Ovary (tissue), 9 donors: ENCODE data around the gene TMEM44. TPM values are rescaled to one million over a fixed set of nuclear protein-coding genes. Genes with fewer than 3 reads are reported as not detected.

Experiments used
- DNase-seq, 5 donors: peaks; one replicate each; pipeline ENCODE4 v3.0.0-alpha.2; 2019 to 2020
- H3K27ac ChIP-seq, 2 donors: fragments of 200-600 bp; one replicate each; pipeline versions ENCODE4 v1.5.1 to v1.8.0; 2019 to 2022
- H3K27me3 ChIP-seq: fragments of 200-600 bp; one replicate; pipeline ENCODE4 v1.8.0; 2022
- H3K36me3 ChIP-seq: fragments of 200-600 bp; sonication (generic); one replicate; pipeline ENCODE4 v1.5.1; 2019
- H3K4me1 ChIP-seq: one replicate; pipeline ENCODE4 v1.8.1; 2013; ENCODE audit warnings: mild to moderate bottlenecking, moderate library complexity; ENCODE audit not compliant: insufficient read depth
- H3K4me3 ChIP-seq: fragments of 200-600 bp; sonication (generic); one replicate; pipeline ENCODE4 v1.5.1; 2017
- H3K9me3 ChIP-seq, 2 donors: fragments of 200-600 bp in 1 of 2; sonication (generic) in 1 of 2; one replicate each; pipeline versions ENCODE4 v1.5.1 to v1.8.1; 2013 to 2019; ENCODE audit warnings: mild to moderate bottlenecking in 1 of 2, moderate library complexity in 1 of 2
- CTCF ChIP-seq, 3 donors: fragments of 450-650 bp in 2 of 3; fragments of 200-600 bp in 1 of 3; IDR thresholded peaks; one replicate each; pipeline versions ENCODE4 v1.5.1 to v1.8.0; 2016 to 2022; ENCODE audit warnings: antibody characterized with exemption in 3 of 3, mild to moderate bottlenecking in 1 of 3
- EP300 ChIP-seq: sonication (generic); formaldehyde crosslinking; IDR thresholded peaks from one replicate; pipeline ENCODE4 v1.6.1; 2017; ENCODE audit warnings: antibody characterized with exemption
- POLR2A ChIP-seq: fragments of 450-650 bp; IDR thresholded peaks from one replicate; pipeline ENCODE4 v1.6.1; 2017; ENCODE audit warnings: antibody characterized with exemption, mild to moderate bottlenecking, moderate library complexity
- WGBS, 3 donors: extraction: QIAGEN DNeasy Blood & Tissue Kit in 1 of 3; methylation state at CpG; one replicate each; pipeline versions ENCODE4 v1.1.5 to v1.1.7; 2013 to 2017; 5-methylcytosine and 5-hydroxymethylcytosine counted together
- intact Hi-C, 4 donors: fragments of 100-400 bp; cut with DNase I; formaldehyde crosslinking; loops; one replicate each; pipeline versions ENCODE4 v1.11.0 to v1.15.1; 2022 to 2023
- polyA plus RNA-seq, 2 donors: library from polyadenylated mRNA; stranded (reverse); fragments of 200-250 nt in 1 of 2; fragments of 350-450 nt in 1 of 2; fragmentation: Illumina TruSeq in 1 of 2; extraction: RNeasy Lipid Tissue Mini Kit (QIAGEN cat#74804) in 1 of 2; gene quantifications; one replicate each; pipeline ENCODE4 v1.2.3, GENCODE V29; 2013 to 2014
- total RNA-seq, 7 donors: library from RNA; depleted of rRNA in 2 of 7; stranded (reverse); fragments of >200 nt in 2 of 7; fragmentation: NEBNext Ultra II Directional in 3 of 7; extraction: Animal tissue kit (Norgen Biotek cat#: 25700) in 3 of 7; gene quantifications; one replicate each; pipeline versions ENCODE4 v1.1.0 to v1.2.4, GENCODE V29; 2016 to 2023
- donor health status: DM: no; HTN: no; CAD: no; lungs with moderate emphysema.
- donor health status: DM: no; HTN: no; CAD: no.
- donor health status: Bipolar disorder and iron deficiency.
- donor health status: DM: yes; HTN: yes; CAD: no.
- donor health status: DM: no; HTN: no; CAD: no.
- donor health status: DM: yes; HTN: yes; CAD: no.

TMEM44 gene
- total and polyA plus RNA-seq, 9 donors, result 3.4 to 12.3 (median 6.5) TPM

GRCh38 chr3:194617143-194617671 lies 16.0 kb downstream of the TMEM44 start:
- TF ChIP-seq CTCF (IDR thresholded peaks at IDR 0.05) (no peak), EP300 (no peak), POLR2A (no peak)
- H3K4me3 ChIP-seq, result no peak overlapping the region
- H3K27me3 ChIP-seq, result no peaks in the 10 kb centered on the region
- no peaks in the 10 kb centered on the region for H3K4me1 ChIP-seq
- no peaks in the 10 kb centered on the region for H3K9me3 ChIP-seq
- no peaks in the 10 kb centered on the region for H3K36me3 ChIP-seq
- H3K27ac ChIP-seq, result no peak overlapping the region
- intact Hi-C loops, result no loop called here
- 89 to 92% (median 91%) methylated on average over 14 of the region's 14 CpGs for WGBS, 3 donors
- DNase-seq, result no peak

GRCh38 chr3:194615226-194615625 lies 18.0 kb downstream of the TMEM44 start:
- Histone ChIP-seq H3K4me1 (no peaks in the 10 kb centered on the region), H3K9me3 (no peaks in the 10 kb centered on the region), H3K27ac (no peak overlapping the region), H3K4me3 (no peak overlapping the region), H3K27me3 (no peaks in the 10 kb centered on the region), H3K36me3 (no peaks in the 10 kb centered on the region)
- DNase-seq, result no peak
- intact Hi-C loops, result no loop called here
- 86 to 88% (median 87%) methylated on average over 11 of the region's 11 CpGs for WGBS, 3 donors
- no peak for TF ChIP-seq CTCF (IDR thresholded peaks at IDR 0.05)
- TF ChIP-seq POLR2A, result no peak
- TF ChIP-seq EP300, result no peak

GRCh38 chr3:194612221-194612620 lies 21.0 kb downstream of the TMEM44 start:
- 78 to 91% (median 87%) methylated on average over 8 of the region's 8 CpGs for WGBS, 3 donors
- intact Hi-C loops, result no loop called here
- Histone ChIP-seq H3K9me3 (no peaks in the 10 kb centered on the region), H3K4me3 (no peak overlapping the region), H3K27me3 (no peaks in the 10 kb centered on the region), H3K36me3 (no peaks in the 10 kb centered on the region), H3K4me1 (no peaks in the 10 kb centered on the region), H3K27ac (no peak overlapping the region)
- no peak for DNase-seq
- TF ChIP-seq CTCF (IDR thresholded peaks at IDR 0.05), result no peak
- TF ChIP-seq POLR2A, result no peak
- no peak for TF ChIP-seq EP300

- no peaks in the 10 kb centered on the region for H3K27me3 ChIP-seq
- no peak for DNase-seq
- intact Hi-C loops, result no loop called here
- WGBS, 3 donors, result 94 to 97% (median 94%) methylated on average over 3 of the region's 3 CpGs
- no peaks in the 10 kb centered on the region for H3K9me3 ChIP-seq
- H3K36me3 ChIP-seq, result no peaks in the 10 kb centered on the region
- H3K4me1 ChIP-seq, result no peaks in the 10 kb centered on the region
- TF ChIP-seq POLR2A (no peak), CTCF (IDR thresholded peaks at IDR 0.05) (no peak), EP300 (no peak)
- no peak overlapping the region for H3K27ac ChIP-seq
- H3K4me3 ChIP-seq, result no peak overlapping the region
These were observed 22.5 kb downstream of the TMEM44 start for GRCh38 chr3:194610689-194611088.
